H1 (cell line): Measurements from ENCODE around the gene LNPK. TPM values are rescaled to one million over a fixed set of nuclear protein-coding genes. Genes with fewer than 3 reads are reported as not detected.

Source experiments
- RAD21 ChIP-seq, 2 experiments: IDR thresholded peaks in 1 of 2; conservative IDR thresholded peaks in 1 of 2; 2 replicates each; pipeline ENCODE4 v1.6.1; 2011; ENCODE audit warnings: low read depth in 2 of 2, low read length in 2 of 2, improper control_type of control experiment in 1 of 2, inconsistent platforms in 1 of 2, mild to moderate bottlenecking in 1 of 2, moderate library complexity in 1 of 2
- RXRA ChIP-seq: IDR thresholded peaks from 2 replicates; pipeline ENCODE4 v1.6.1; 2011; ENCODE audit warnings: low read depth, mild to moderate bottlenecking, low read length, moderate library complexity; ENCODE audit not compliant: insufficient read depth
- polyA plus RNA-seq, 7 experiments: library from polyadenylated mRNA; depleted of rRNA in 3 of 7; stranded (reverse) in 5 of 7; unstranded in 2 of 7; fragments of >200 nt in 5 of 7; fragments of 200-250 nt in 2 of 7; gene quantifications; 1 replicate in 5 of 7; 2 replicates in 1 of 7; 4 replicates in 1 of 7; pipeline versions ENCODE4 v1.2.1 to v1.2.3, GENCODE V29; 2011 to 2013; ENCODE audit warnings: missing spikeins in 2 of 7, mixed read lengths in 2 of 7
- total RNA-seq: library from RNA; stranded (reverse); fragmentation: NEBNext Ultra II Directional; extraction: Animal tissue kit (Norgen Biotek cat#: 25700); gene quantifications from 2 replicates; pipeline ENCODE4 v1.2.1, GENCODE V29; 2021

Gene LNPK
- total and polyA plus RNA-seq, 2 of the 8 experiments (the other 6 are each of a cell fraction or from before 2014, with no cell fraction given) = 3.1 to 10.3 TPM

GRCh38 chr2:176001916-176002687, at the start of gene LNPK (continued):
- no peak; a peak in 1 of 4 replicates for TF ChIP-seq RAD21 (IDR thresholded peaks at IDR 0.05 in 1 of 2, conservative IDR thresholded peaks at IDR 0.05 in 1 of 2; ENCODE audit: low read depth in 2 of 2, low read length in 2 of 2)
- TF ChIP-seq RXRA = no peak
